Esophagus squamous epithelium (tissue), 5 donors: ENCODE data around the gene SERP2. TPM values are rescaled to one million over a fixed set of nuclear protein-coding genes. Genes with fewer than 3 reads are reported as not detected.

Experiments
- DNase-seq: peaks from one replicate; lab custom pipeline; 2025; lab: John Stamatoyannopoulos, UW
- H3K27ac ChIP-seq, 4 donors: fragments of 200-600 bp; sonication (generic); one replicate each; pipeline ENCODE4 v1.5.1; 2016 to 2019; ENCODE audit warnings: mild to moderate bottlenecking in 1 of 4
- H3K27me3 ChIP-seq, 4 donors: fragments of 200-600 bp; sonication (generic); 1 replicate in 3 of 4; 2 replicates in 1 of 4; pipeline versions ENCODE4 v1.5.1 to v1.6.0; 2017 to 2021; ENCODE audit warnings: antibody characterized with exemption in 1 of 4
- H3K36me3 ChIP-seq, 3 donors: fragments of 200-600 bp; sonication (generic); one replicate each; pipeline ENCODE4 v1.5.1; 2016 to 2019
- H3K4me1 ChIP-seq, 3 donors: fragments of 200-600 bp; sonication (generic); one replicate each; pipeline ENCODE4 v1.5.1; 2017 to 2019
- H3K4me3 ChIP-seq, 4 donors: fragments of 200-600 bp; sonication (generic); 1 replicate in 3 of 4; 2 replicates in 1 of 4; pipeline ENCODE4 v1.5.1; 2016 to 2019; ENCODE audit warnings: mild to moderate bottlenecking in 2 of 4, moderate library complexity in 1 of 4
- H3K9me3 ChIP-seq, 3 donors: fragments of 200-600 bp; sonication (generic); one replicate each; pipeline ENCODE4 v1.5.1; 2016 to 2019
- CTCF ChIP-seq, 6 experiments: fragments of 450-650 bp in 4 of 6; fragments of 200-600 bp in 2 of 6; sonication (generic) in 2 of 6; IDR thresholded peaks; one replicate each; pipeline ENCODE4 v1.5.1; 2016 to 2019; ENCODE audit warnings: antibody characterized with exemption in 6 of 6, mild to moderate bottlenecking in 4 of 6, moderate library complexity in 4 of 6
- POLR2A ChIP-seq, 4 donors: fragments of 450-650 bp; IDR thresholded peaks; one replicate each; pipeline ENCODE4 v1.6.1; 2017; ENCODE audit warnings: antibody characterized with exemption in 4 of 4, mild to moderate bottlenecking in 4 of 4, moderate library complexity in 3 of 4
- WGBS, 2 donors: methylation state at CpG; one replicate each; pipeline ENCODE4 v1.1.5; 2018; 5-methylcytosine and 5-hydroxymethylcytosine counted together
- intact Hi-C: fragments of 100-400 bp; cut with DNase I; formaldehyde crosslinking; loops from one replicate; pipeline ENCODE4 v1.15.0; 2022
- total RNA-seq, 4 donors: library from RNA; depleted of rRNA; stranded (reverse); fragments of >200 nt; gene quantifications; one replicate each; pipeline ENCODE4 v1.1.0, GENCODE V29; 2016
- donor health status: DM: yes; HTN: yes; CAD: no.

Gene SERP2
- total RNA-seq, 4 donors from 2014 or later, result 0.35 to 3.6 (median 1.5) TPM

GRCh38 chr13:44422755-44423643 lies 49.4 kb downstream of the SERP2 start:
- no peaks in the 10 kb centered on the region for H3K27me3 ChIP-seq
- intact Hi-C loops, result loop anchor here (10.0 kb wide), 1 partner anchor 368 kb away; no protein-coding TSS in a partner anchor
- WGBS, 2 donors, result 59 to 77% methylated on average over 12 to 15 of the region's 15 CpGs
- TF ChIP-seq CTCF (IDR thresholded peaks at IDR 0.05) (no peak), POLR2A (IDR thresholded peaks at IDR 0.05) (no peak)
- no peaks in the 10 kb centered on the region for H3K36me3 ChIP-seq
- no peaks in the 10 kb centered on the region for H3K4me1 ChIP-seq
- H3K9me3 ChIP-seq, result no peaks in the 10 kb centered on the region
- no peak overlapping the region for H3K27ac ChIP-seq
- no peak for DNase-seq
- H3K4me3 ChIP-seq, result no peak overlapping the region

DNA sequence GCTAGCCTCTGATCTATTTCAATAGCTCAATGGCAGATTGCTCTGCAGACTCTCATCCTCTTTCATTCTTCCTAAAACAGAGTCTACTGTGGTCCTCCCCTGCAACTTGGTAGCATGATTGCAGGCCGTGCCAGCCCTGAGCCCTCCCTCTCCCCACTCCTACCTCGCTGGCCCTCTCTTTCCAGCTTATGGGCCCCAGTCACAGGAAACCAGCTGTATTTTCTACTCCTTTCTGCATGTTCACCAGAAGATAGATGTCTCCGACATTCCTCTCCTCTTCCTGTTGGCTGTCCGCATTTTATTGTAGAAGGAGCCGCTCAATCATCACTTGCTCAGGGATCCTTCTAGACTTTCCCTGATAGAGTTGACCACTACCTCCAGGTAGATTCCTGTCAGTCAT lies 50.2 kb downstream of the SERP2 start:
- 91 to 95% methylated on average over 5 of the region's 5 CpGs for WGBS, 2 donors
- Histone ChIP-seq H3K4me1 (no peaks in the 10 kb centered on the region), H3K27ac (no peak overlapping the region), H3K27me3 (no peaks in the 10 kb centered on the region), H3K9me3 (no peaks in the 10 kb centered on the region), H3K4me3 (no peak overlapping the region), H3K36me3 (no peaks in the 10 kb centered on the region)
- intact Hi-C loops, result loop anchor here (10.0 kb wide), 1 partner anchor 369 kb away; no protein-coding TSS in a partner anchor
- no peak for TF ChIP-seq CTCF (IDR thresholded peaks at IDR 0.05)
- no peak for DNase-seq

- WGBS, 2 donors, result 59% methylated on average over 7 to 8 of the region's 9 CpGs
- TF ChIP-seq POLR2A (IDR thresholded peaks at IDR 0.05) (no peak), CTCF (IDR thresholded peaks at IDR 0.05) (no peak)
- H3K27me3 ChIP-seq, result no peaks in the 10 kb centered on the region
- H3K4me1 ChIP-seq, result no peaks in the 10 kb centered on the region
- no peaks in the 10 kb centered on the region for H3K36me3 ChIP-seq
- intact Hi-C loops, result loop anchor here (10.0 kb wide), 1 partner anchor 370 kb away; no protein-coding TSS in a partner anchor
- no peak overlapping the region for H3K27ac ChIP-seq
- H3K9me3 ChIP-seq, result no peaks in the 10 kb centered on the region
- DNase-seq, result no peak
- H3K4me3 ChIP-seq, result no peak overlapping the region
These were observed 51.6 kb downstream of the SERP2 start for GRCh38 chr13:44425041-44425814.

DNA sequence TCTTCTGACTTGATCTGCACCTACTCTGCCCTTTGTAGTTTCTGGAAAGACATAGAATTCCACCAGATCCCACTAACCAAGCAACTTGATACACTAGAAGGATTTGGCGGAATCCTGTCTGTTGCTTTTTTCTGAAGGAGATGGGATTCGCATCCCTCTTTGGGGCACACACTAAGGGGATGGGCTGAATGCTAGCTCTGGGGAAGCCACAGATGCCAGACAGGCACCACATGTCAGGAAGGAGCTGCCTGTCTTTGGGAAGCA lies 52.1 kb downstream of the SERP2 start:
- intact Hi-C loops, result loop anchor here (10.0 kb wide), 1 partner anchor 371 kb away; no protein-coding TSS in a partner anchor
- Histone ChIP-seq H3K36me3 (no peaks in the 10 kb centered on the region), H3K4me1 (no peaks in the 10 kb centered on the region), H3K27me3 (no peaks in the 10 kb centered on the region), H3K4me3 (no peak overlapping the region), H3K27ac (no peak overlapping the region), H3K9me3 (no peaks in the 10 kb centered on the region)
- WGBS, 2 donors, result 80 to 94% methylated on average over 2 of the region's 2 CpGs
- no peak for DNase-seq
- no peak for TF ChIP-seq POLR2A (IDR thresholded peaks at IDR 0.05)
- TF ChIP-seq CTCF (IDR thresholded peaks at IDR 0.05), result no peak

GRCh38 chr13:44426461-44426860 lies 52.8 kb downstream of the SERP2 start:
- H3K27me3 ChIP-seq, result no peaks in the 10 kb centered on the region
- 65 to 81% methylated on average over 3 of the region's 3 CpGs for WGBS, 2 donors
- H3K27ac ChIP-seq, result no peak overlapping the region
- intact Hi-C loops, result loop anchor here (10.0 kb wide), 1 partner anchor 372 kb away; no protein-coding TSS in a partner anchor
- TF ChIP-seq CTCF (IDR thresholded peaks at IDR 0.05), result no peak
- TF ChIP-seq POLR2A (IDR thresholded peaks at IDR 0.05), result no peak
- no peaks in the 10 kb centered on the region for H3K36me3 ChIP-seq
- H3K4me1 ChIP-seq, result no peaks in the 10 kb centered on the region
- H3K4me3 ChIP-seq, result no peak overlapping the region
- H3K9me3 ChIP-seq, result no peaks in the 10 kb centered on the region
- DNase-seq, result no peak
